Measurements from ENCODE around the gene ACAP2.

Gene ACAP2

GRCh38 chr3:195284842-195285241, 158.0 kb downstream of the ACAP2 start:
- FAIRE-seq, result no peak

- FAIRE-seq, result no peak
Observed at GRCh38 chr3:195282961-195283360, 159.9 kb downstream of the ACAP2 start.

- no peak for FAIRE-seq
Observed at GRCh38 chr3:195274259-195274966, 168.4 kb downstream of the ACAP2 start.

GRCh38 chr3:195271410-195272243, 171.2 kb downstream of the ACAP2 start:
- no peak for FAIRE-seq

- FAIRE-seq, result no peak
Observed at GRCh38 chr3:195270817-195271409, 171.9 kb downstream of the ACAP2 start, which contains the start of gene XXYLT1. TSS of gene XXYLT1 (minus strand) at chr3:195271159. CDS start at chr3:195271058, 101 bp downstream.

GRCh38 chr3:195270079-195270816, 172.6 kb downstream of the ACAP2 start:
- FAIRE-seq, result no peak

- FAIRE-seq, result no peak
Observed at GRCh38 chr3:195269375-195270078, 173.3 kb downstream of the ACAP2 start.

- no peak for FAIRE-seq
Observed at GRCh38 chr3:195268576-195269309, 174.1 kb downstream of the ACAP2 start.

- FAIRE-seq, result no peak
Observed at GRCh38 chr3:195267096-195267495, 175.7 kb downstream of the ACAP2 start.

- FAIRE-seq, result no peak
Observed at GRCh38 chr3:195266428-195266827, 176.4 kb downstream of the ACAP2 start.

- FAIRE-seq, result no peak
Observed at GRCh38 chr3:195265363-195265976, 177.3 kb downstream of the ACAP2 start.

- no peak for FAIRE-seq
Observed at GRCh38 chr3:195263925-195264600, 178.8 kb downstream of the ACAP2 start.

- FAIRE-seq, result no peak
Observed at GRCh38 chr3:195263193-195263924, 179.5 kb downstream of the ACAP2 start.

- FAIRE-seq, result no peak
Observed at GRCh38 chr3:195261925-195262324, 180.9 kb downstream of the ACAP2 start.

- FAIRE-seq, result no peak
Observed at GRCh38 chr3:195260280-195260905, 182.4 kb downstream of the ACAP2 start.

GRCh38 chr3:195259475-195260279, 183.1 kb downstream of the ACAP2 start:
- FAIRE-seq, result no peak

GRCh38 chr3:195259154-195259474, 183.7 kb downstream of the ACAP2 start:
- FAIRE-seq, result no peak

GRCh38 chr3:195258449-195259153, 184.2 kb downstream of the ACAP2 start:
- no peak for FAIRE-seq

Data from colon (tissue), 2 donors.